CD14-positive monocyte (primary cell): Measurements from ENCODE around the gene SCGB3A1. TPM values are rescaled to one million over a fixed set of nuclear protein-coding genes. Genes with fewer than 3 reads are reported as not detected.

Experiments used
- DNase-seq, 3 donors: peaks; one replicate each; pipeline ENCODE4 v3.0.0-alpha.2; 2011 to 2022
- H2AFZ ChIP-seq: 2 replicates; pipeline ENCODE4 v1.6.0; 2012; ENCODE audit warnings: mild to moderate bottlenecking, low read depth, low read length, inconsistent platforms; ENCODE audit not compliant: insufficient read depth, poor library complexity, severe bottlenecking
- H3K27ac ChIP-seq, 2 donors: 1 replicate in 1 of 2; 2 replicates in 1 of 2; pipeline ENCODE4 v1.5.1; 2012 to 2013; ENCODE audit warnings: low read length in 2 of 2, control low read depth in 1 of 2, inconsistent platforms in 1 of 2, low read depth in 1 of 2, mild to moderate bottlenecking in 1 of 2
- H3K27me3 ChIP-seq, 2 donors: one replicate each; pipeline versions ENCODE4 v1.6.0 to v1.6.1; 2011 to 2013; ENCODE audit warnings: low read length in 2 of 2; ENCODE audit not compliant: control insufficient read depth in 2 of 2, insufficient read depth in 2 of 2
- H3K36me3 ChIP-seq, 2 donors: replicated peaks in 1 of 2; 1 replicate in 1 of 2; 2 replicates in 1 of 2; pipeline versions ENCODE4 v1.5.1 to v1.6.1; 2012 to 2013; ENCODE audit warnings: low read length in 2 of 2, control low read depth in 1 of 2, inconsistent platforms in 1 of 2, mild to moderate bottlenecking in 1 of 2; ENCODE audit not compliant: insufficient read depth in 2 of 2, control insufficient read depth in 1 of 2
- H3K4me1 ChIP-seq, 2 donors: 1 replicate in 1 of 2; 2 replicates in 1 of 2; pipeline versions ENCODE4 v1.5.1 to v1.6.1; 2012 to 2013; ENCODE audit warnings: low read length in 2 of 2, control low read depth in 1 of 2, inconsistent platforms in 1 of 2, mild to moderate bottlenecking in 1 of 2, moderate library complexity in 1 of 2; ENCODE audit not compliant: insufficient read depth in 2 of 2, control insufficient read depth in 1 of 2
- H3K4me2 ChIP-seq: replicated peaks from 2 replicates; pipeline ENCODE3; 2012; ENCODE audit warnings: low read length, moderate library complexity, mild to moderate bottlenecking; ENCODE audit not compliant: poor library complexity, severe bottlenecking; ENCODE audit errors: extremely low read depth
- H3K4me3 ChIP-seq, 3 experiments: fragments of 200-600 bp in 1 of 3; sonication (generic) in 1 of 3; replicated peaks in 1 of 3; 1 replicate in 2 of 3; 2 replicates in 1 of 3; pipeline ENCODE4 v1.5.1; 2011 to 2013; ENCODE audit warnings: low read length in 3 of 3, mild to moderate bottlenecking in 3 of 3, control low read depth in 2 of 3, low read depth in 2 of 3, inconsistent platforms in 1 of 3, moderate library complexity in 1 of 3
- H3K79me2 ChIP-seq: 2 replicates; pipeline ENCODE4 v1.6.0; 2012; ENCODE audit warnings: mild to moderate bottlenecking, control low read depth, inconsistent platforms, low read length, moderate library complexity; ENCODE audit not compliant: insufficient read depth
- H3K9ac ChIP-seq: 2 replicates; pipeline ENCODE4 v1.6.0; 2017; ENCODE audit warnings: low read length, mild to moderate bottlenecking; ENCODE audit not compliant: insufficient read depth, poor library complexity, severe bottlenecking
- H3K9me3 ChIP-seq, 2 donors: replicated peaks in 1 of 2; 1 replicate in 1 of 2; 2 replicates in 1 of 2; pipeline versions ENCODE4 v1.5.1 to v1.6.1; 2012 to 2013; ENCODE audit warnings: low read length in 2 of 2, control low read depth in 1 of 2; ENCODE audit not compliant: control insufficient read depth in 1 of 2, insufficient read depth in 1 of 2
- H4K20me1 ChIP-seq: 2 replicates; pipeline ENCODE4 v1.6.0; 2012; ENCODE audit warnings: mild to moderate bottlenecking, low read length, control low read depth, moderate library complexity; ENCODE audit not compliant: insufficient read depth
- H3K27ac Mint-ChIP-seq, 7 donors: one replicate each; pipeline ENCODE4 v1.8.0; 2020; ENCODE audit warnings: mild to moderate bottlenecking in 7 of 7, mixed read lengths in 7 of 7, moderate library complexity in 6 of 7, inconsistent platforms in 2 of 7
- H3K27me3 Mint-ChIP-seq, 3 donors: one replicate each; pipeline ENCODE4 v1.8.0; 2021 to 2022; ENCODE audit warnings: low read depth in 3 of 3, mild to moderate bottlenecking in 3 of 3, mixed read lengths in 3 of 3, moderate library complexity in 3 of 3, inconsistent platforms in 1 of 3
- H3K36me3 Mint-ChIP-seq, 2 donors: one replicate each; pipeline ENCODE4 v1.8.0; 2020; ENCODE audit warnings: mixed read lengths in 2 of 2, inconsistent platforms in 1 of 2, mild to moderate bottlenecking in 1 of 2
- H3K4me1 Mint-ChIP-seq: one replicate; pipeline ENCODE4 v1.8.0; 2020; ENCODE audit warnings: mild to moderate bottlenecking, mixed read lengths
- H3K4me3 Mint-ChIP-seq, 2 donors: one replicate each; pipeline ENCODE4 v1.8.0; 2020; ENCODE audit warnings: mild to moderate bottlenecking in 2 of 2, mixed read lengths in 2 of 2, moderate library complexity in 1 of 2
- H3K9me3 Mint-ChIP-seq, 7 donors: one replicate each; pipeline ENCODE4 v1.8.0; 2020 to 2022; ENCODE audit warnings: mixed read lengths in 7 of 7, mild to moderate bottlenecking in 6 of 7, moderate library complexity in 6 of 7, inconsistent platforms in 2 of 7
- WGBS: methylation state at CpG from one replicate; pipeline ENCODE4 v1.1.5; 2013; ENCODE audit warnings: missing lambda C conversion rate; ENCODE audit not compliant: insufficient coverage; 5-methylcytosine and 5-hydroxymethylcytosine counted together
- intact Hi-C, 2 donors: fragments of 100-400 bp; cut with micrococcal nuclease; formaldehyde crosslinking; loops; one replicate each; pipeline versions ENCODE4 v1.15.0 to v1.15.1; 2023
- polyA plus RNA-seq, 3 donors: library from polyadenylated mRNA; depleted of rRNA in 1 of 3; unstranded in 2 of 3; stranded (reverse) in 1 of 3; fragments of 300-500 nt in 2 of 3; fragments of >200 nt in 1 of 3; fragmentation: Illumina TruSeq in 2 of 3; gene quantifications; 1 replicate in 2 of 3; 2 replicates in 1 of 3; pipeline ENCODE4 v1.2.3, GENCODE V29; 2012 to 2021
- TF ChIP-seq, protein P1 (sequence below): fragments of 200-600 bp; IDR thresholded peaks from one replicate; pipeline ENCODE4 v1.8.0; 2022; ENCODE audit warnings: antibody characterized with exemption, mild to moderate bottlenecking

SCGB3A1 gene
- polyA plus RNA-seq, 3 donors: 0.49 to 0.83 (median 0.59) TPM

DNA sequence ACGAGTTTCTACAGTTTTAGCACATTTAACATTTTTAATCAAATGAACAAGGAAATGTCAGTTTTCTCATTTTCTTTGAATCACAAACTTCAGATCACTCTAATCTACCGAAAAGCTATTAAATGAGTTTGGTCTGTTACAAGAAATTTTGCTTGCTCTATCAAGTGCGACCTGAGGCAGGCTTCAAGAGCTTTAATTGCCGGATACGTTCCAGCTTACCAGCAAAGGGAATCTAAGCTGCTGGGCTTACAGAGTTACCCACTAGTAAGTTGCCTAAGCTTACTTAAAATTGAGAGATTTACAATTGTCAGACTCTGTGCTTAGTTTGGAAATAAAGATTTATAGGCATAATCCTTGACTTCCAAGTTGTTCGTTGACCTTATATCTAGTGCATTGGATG lies 10.6 kb downstream of the SCGB3A1 start:
- Histone ChIP-seq H4K20me1 (no peaks in the 10 kb centered on the region), H3K9me3 (no peaks in the 10 kb centered on the region), H3K27ac (no peak overlapping the region), H2AFZ (no peak overlapping the region), H3K36me3 (peaks cover 11 to 31% of the 10 kb centered on the region in 2 donors), H3K79me2 (no peaks in the 10 kb centered on the region), H3K9ac (no peak overlapping the region), H3K4me2 (no peak overlapping the region), H3K4me3 (no peak overlapping the region), H3K27me3 (no peaks in the 10 kb centered on the region), H3K4me1 (no peaks in the 10 kb centered on the region)
- Mint-ChIP-seq H3K36me3 (peaks cover 23 to 31% of the 10 kb centered on the region in 2 donors), H3K4me3 (no peak overlapping the region), H3K9me3 (peaks cover 0 to 6% (median 3%) of the 10 kb centered on the region in 7 donors), H3K27ac (peak overlapping the region in 1 of 7 donors; percentile 7), H3K4me1 (peaks cover 3% of the 10 kb centered on the region), H3K27me3 (peaks cover 7 to 16% (median 13%) of the 10 kb centered on the region in 3 donors)
- WGBS: 93% methylated on average over 4 of the region's 6 CpGs
- DNase-seq: no peak
- TF ChIP-seq, protein P1, sequence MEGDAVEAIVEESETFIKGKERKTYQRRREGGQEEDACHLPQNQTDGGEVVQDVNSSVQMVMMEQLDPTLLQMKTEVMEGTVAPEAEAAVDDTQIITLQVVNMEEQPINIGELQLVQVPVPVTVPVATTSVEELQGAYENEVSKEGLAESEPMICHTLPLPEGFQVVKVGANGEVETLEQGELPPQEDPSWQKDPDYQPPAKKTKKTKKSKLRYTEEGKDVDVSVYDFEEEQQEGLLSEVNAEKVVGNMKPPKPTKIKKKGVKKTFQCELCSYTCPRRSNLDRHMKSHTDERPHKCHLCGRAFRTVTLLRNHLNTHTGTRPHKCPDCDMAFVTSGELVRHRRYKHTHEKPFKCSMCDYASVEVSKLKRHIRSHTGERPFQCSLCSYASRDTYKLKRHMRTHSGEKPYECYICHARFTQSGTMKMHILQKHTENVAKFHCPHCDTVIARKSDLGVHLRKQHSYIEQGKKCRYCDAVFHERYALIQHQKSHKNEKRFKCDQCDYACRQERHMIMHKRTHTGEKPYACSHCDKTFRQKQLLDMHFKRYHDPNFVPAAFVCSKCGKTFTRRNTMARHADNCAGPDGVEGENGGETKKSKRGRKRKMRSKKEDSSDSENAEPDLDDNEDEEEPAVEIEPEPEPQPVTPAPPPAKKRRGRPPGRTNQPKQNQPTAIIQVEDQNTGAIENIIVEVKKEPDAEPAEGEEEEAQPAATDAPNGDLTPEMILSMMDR: no peak
- intact Hi-C loops: no loop called here

DNA sequence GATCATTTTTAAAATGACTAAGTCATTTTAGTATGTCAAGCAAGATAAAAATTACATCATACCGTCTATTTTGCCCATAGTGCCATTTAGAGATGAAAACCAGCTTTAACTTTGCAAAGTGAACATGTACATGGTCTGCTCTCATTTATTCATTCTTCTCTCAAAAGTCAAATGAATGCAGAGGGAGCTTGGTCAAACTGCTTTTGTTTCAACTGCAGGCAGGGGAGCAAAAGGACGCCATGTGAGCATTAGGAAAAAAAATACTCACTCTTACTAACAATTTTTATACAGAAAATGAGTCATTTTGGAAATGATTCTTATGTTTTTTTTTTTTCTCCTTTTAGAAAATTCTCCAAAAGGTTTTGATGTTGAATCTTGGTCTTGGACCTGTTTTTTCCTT lies 15.7 kb downstream of the SCGB3A1 start:
- Histone ChIP-seq H3K79me2 (no peaks in the 10 kb centered on the region), H2AFZ (no peak overlapping the region), H3K27ac (no peak overlapping the region), H3K4me2 (no peak overlapping the region), H3K9me3 (no peaks in the 10 kb centered on the region), H3K9ac (no peak overlapping the region), H3K4me1 (no peaks in the 10 kb centered on the region), H3K36me3 (peaks cover 51 to 82% of the 10 kb centered on the region in 2 donors), H3K27me3 (no peaks in the 10 kb centered on the region), H3K4me3 (no peak overlapping the region), H4K20me1 (no peaks in the 10 kb centered on the region)
- Mint-ChIP-seq H3K4me3 (no peak overlapping the region), H3K27ac (no peak overlapping the region), H3K4me1 (no peaks in the 10 kb centered on the region), H3K9me3 (no peaks in the 10 kb centered on the region), H3K36me3 (peaks cover 67 to 80% of the 10 kb centered on the region in 2 donors), H3K27me3 (no peaks in the 10 kb centered on the region)
- DNase-seq: no peak
- intact Hi-C loops: no loop called here
- TF ChIP-seq, protein P1: no peak
- no CpG with 5 or more reads among the region's 2 CpGs for WGBS
